Measurements from ENCODE around the gene TEX35.

Gene TEX35

DNA sequence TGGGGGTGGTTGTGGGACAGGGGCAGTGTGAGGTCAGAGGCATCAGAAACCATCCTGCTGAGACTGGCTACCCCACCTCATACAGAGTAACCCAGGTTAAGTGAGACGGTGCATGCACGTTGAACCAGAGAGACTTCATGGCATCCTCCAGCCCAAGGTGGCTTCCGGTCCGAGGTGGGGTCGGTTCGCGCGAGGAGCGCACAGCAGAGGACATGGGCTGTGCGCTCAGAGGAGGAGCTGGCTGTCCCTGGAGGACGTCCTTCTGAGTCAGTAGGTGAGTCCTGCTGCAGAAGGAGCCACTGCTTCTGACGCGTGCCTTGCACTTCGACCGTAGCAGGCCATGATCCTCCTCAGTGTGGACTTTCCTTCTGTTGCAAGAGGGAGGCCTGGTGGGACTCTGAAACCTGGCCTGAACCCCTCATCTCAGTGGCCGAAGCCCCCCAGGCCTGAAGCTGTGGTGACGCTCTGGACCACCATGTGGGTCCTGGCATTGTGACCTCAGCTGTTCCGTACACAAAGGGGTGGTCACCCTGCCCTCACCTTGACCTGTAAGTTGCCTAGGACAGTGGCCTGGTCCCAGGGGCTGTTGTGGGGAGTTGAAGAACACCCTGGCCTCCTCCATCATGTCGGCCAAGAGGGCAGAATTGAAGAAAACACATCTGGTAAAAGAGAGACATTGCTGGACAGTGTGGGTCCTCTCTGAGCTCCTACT lies at the start of gene TEX35:
Gene TEX35 (plus strand): TSS at position 544 of the 712 bp plus-strand sequence. CDS start 80 bp downstream, at position 624.
- no peak for FAIRE-seq

- FAIRE-seq: no peak
Observed at GRCh38 chr1:178464141-178464540, 48.8 kb upstream of the TEX35 start.

DNA sequence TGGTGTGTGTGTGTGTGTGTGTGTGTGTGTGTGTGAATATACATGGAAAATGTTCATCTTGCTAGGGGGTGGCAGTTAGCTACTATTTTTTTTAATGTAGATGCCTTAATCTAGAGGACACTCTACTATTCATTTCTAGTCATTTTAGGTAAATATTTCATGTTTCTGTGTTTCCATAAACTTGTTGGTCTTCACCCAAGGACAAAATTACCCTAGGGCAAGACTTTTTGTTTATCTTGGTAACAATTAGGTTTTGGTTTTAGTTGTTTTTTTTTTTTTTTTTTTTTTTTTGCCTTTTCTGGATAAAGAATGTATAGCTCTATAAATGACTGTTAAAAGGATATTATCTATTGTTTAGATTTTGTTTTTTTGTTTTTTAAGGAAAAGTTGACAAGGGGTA lies 48.3 kb upstream of the TEX35 start:
- FAIRE-seq: no peak

DNA sequence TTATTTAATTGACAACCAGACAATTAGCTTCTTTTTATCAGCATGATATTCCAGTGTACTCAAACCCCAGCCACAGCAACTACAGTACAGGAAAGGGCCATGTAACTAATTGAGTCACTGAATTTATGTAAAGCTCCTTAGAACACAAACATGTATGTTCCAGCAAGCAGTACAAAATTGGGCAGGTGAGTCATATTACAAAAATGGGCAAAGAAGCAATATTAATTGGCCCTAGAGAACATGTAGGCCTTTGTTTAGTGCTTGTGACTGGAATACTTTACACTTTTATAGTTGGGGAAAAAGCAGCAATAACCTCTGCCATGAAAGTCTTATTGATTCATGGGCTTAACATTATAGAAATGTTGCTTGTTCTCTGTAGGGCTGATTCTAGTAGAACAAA lies 47.9 kb upstream of the TEX35 start:
- FAIRE-seq: no peak

DNA sequence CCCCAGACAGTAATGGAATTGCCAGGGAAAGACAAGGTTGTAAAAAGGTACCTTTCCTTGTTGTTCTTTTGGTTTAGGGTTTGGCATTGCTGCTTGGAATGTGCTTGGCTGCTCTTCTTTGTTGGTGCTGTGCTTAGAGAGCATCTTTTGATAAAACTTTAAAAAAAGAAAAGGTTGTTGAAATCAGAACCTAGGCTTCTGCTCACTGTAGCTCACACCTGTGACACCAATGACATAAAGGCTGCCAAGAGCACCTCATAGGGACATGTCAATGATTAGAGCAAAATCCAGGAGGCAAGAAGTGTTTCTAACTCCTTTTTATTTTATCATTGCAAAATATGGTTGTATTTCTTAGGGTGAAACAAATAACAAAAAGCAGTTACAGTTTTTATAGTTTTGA lies 45.1 kb upstream of the TEX35 start:
- FAIRE-seq: no peak

GRCh38 chr1:178470411-178470960 lies 42.4 kb upstream of the TEX35 start:
- no peak for FAIRE-seq

- no peak for FAIRE-seq
Observed at GRCh38 chr1:178472531-178472930, 40.4 kb upstream of the TEX35 start.

DNA sequence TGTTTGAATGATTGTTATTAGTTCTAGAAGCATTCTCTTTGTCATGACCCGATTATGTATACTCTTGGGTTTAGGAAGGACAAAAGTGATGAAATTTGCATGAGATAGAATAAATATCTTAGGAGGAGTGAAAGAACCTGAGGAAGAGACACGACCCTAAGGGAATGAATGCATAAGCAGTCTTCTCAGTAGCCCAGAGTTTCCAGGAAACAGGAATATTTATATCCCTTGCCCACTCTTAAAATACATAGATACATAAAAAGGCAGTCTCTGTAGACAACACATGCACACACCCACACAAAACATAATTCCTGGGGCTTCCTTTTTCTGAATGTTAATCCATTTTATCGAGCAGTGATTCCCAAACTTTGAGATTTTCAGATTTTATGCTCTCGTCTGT lies 35.5 kb upstream of the TEX35 start:
- FAIRE-seq: no peak

GRCh38 chr1:178477841-178478240 lies 35.1 kb upstream of the TEX35 start:
- FAIRE-seq: no peak

GRCh38 chr1:178483251-178483957 lies 29.5 kb upstream of the TEX35 start:
- FAIRE-seq: no peak

- FAIRE-seq: no peak
Observed at GRCh38 chr1:178484698-178485225, 28.1 kb upstream of the TEX35 start.

GRCh38 chr1:178485541-178485981 lies 27.3 kb upstream of the TEX35 start:
- FAIRE-seq: no peak

GRCh38 chr1:178486100-178487069 lies 26.5 kb upstream of the TEX35 start:
- no peak for FAIRE-seq

DNA sequence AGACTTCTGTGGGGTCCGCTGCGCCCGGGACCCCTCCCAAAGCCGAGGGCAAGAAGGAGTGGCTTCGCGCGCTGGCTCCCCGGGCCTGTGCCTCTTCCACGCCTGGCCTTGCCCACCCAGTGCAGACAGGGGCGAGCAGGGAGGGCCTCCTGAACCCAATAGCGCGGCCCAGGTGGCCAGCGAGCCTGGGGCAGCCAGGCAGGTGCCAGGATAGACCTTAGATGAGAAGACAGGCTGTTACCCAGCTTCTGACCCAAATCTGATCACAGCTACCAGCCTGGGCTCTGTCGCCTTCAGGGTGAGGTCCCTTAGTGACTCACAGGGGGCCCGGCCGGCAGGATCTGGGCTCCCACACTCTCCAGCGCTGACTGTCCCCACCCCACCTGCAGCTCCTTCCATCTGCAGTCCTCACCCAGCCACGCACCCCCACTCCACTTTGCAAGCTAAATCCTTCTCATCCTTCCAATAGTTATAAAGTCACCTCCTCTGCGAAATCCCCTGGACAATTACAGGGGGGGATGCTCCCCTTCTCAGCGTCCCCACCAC lies 25.8 kb upstream of the TEX35 start:
- no peak for FAIRE-seq

DNA sequence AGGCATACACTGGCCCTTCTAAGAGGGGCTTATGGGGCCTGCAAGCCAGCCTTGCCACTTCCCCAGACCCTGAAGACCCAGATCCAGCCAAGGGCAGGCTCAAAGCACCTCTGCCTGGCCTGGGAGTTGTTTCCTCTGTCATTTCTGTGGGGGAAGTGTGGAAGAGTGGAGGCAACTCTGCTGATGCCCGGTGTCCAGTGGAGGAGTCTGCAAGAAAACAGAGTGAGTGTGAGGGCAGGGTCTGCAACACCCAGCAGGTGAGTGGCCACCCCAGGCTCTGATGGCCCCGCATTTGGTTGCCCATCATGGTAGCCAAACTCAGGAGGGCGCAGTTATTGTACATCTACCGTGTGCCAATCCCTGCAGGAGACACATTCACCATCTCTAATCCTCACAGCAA lies 24.5 kb upstream of the TEX35 start:
- FAIRE-seq: no peak

DNA sequence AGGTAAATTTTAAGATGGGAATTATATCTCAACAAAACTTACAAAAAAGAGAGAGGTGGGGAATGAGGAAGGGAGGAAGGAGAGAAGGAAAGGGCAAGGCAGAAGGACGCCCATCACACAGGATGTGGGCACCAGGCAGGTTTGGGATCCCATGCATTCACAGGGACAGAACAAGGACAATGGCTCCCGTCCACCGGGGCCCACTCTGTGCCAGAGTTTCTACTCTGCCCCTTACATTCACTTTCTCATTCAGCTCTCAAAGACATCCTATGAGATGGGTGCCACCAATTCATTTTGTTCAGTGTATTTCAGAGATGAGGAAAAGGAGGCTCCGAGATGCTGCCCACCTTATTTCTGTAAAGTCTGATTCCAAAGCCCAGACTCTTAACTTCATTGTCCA lies 23.5 kb upstream of the TEX35 start:
- no peak for FAIRE-seq

DNA sequence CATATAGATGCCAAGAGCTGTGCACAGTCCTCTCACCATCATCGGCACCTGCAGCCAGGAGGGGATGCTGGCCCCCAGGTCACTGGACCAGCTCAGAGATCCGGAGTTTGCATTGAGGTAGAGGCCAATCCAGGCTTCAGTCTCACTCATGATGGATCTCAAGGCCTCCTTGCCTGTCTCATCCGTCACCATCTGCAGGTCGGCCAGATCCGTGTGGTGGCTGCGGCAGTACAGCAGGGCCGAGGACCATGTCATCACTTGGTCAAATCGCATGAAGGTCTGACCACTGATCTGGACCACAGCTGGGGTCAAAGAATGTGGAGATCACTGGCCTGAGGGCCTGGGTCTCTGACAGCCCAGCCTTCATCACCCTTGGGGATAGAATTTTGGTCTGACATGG lies 22.8 kb upstream of the TEX35 start:
- no peak for FAIRE-seq

GRCh38 chr1:178490967-178491366 lies 21.9 kb upstream of the TEX35 start:
- FAIRE-seq: no peak

GRCh38 chr1:178491721-178492120 lies 21.2 kb upstream of the TEX35 start:
- FAIRE-seq: no peak

- no peak for FAIRE-seq
Observed at GRCh38 chr1:178492341-178492740, 20.6 kb upstream of the TEX35 start.

DNA sequence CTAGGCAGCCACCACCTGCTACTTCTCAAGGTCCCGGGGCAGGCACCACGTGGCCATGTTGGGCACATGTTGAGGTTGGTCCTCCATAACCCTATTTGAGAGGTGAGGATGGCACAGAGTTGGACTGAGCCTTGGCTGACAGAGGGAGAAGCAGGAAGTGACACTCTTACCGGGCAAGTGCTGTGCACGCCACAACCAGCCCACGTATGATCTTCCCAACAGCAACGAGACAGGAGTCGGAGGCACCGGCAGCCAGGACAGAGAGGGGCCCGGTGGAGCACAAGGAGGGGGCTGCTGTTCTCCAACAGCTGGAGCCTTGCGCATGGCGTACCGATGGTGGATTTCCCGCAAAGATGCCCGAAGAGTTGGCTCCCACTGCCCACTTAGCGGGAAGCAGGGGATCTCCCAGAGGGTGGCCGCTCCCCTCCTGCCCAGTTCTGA lies 19.6 kb upstream of the TEX35 start:
- no peak for FAIRE-seq

DNA sequence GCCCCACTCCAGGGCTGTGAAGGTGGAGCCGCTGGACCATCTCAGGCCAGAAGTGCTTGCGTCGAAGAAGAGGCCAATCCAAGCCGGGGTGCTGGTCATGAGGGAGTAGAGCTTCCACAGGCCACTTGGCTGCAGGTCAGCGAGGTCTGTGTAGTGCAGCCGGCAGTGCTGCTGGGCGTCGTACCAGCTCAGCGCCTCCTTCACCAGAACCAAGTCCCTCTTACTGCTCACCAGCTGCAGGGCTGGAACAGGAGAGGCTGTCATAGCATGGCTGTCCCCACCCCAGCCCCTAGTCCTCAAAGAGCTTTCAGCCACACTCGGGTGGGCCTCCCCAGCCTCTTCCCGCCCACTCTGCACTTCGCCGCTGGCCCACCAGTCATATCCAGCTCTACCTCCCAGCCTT lies 18.3 kb upstream of the TEX35 start:
- no peak for FAIRE-seq
